Upper lobe of left lung (tissue), 6 donors: ENCODE results near the gene SMYD3. TPM values are rescaled to one million over a fixed set of nuclear protein-coding genes. Genes with fewer than 3 reads are reported as not detected.
"Not testable (repeated sequence)": the region's sequence is repeated elsewhere in the genome, so short reads cannot be mapped to it uniquely, and the experiment has no call there.

Source experiments
- ATAC-seq, 2 donors: fragments of 200-7000 bp; cut with Tn5 transposase; one replicate each; pipeline ENCODE4 v1.9.1; 2022; ENCODE audit warnings: mild to moderate bottlenecking in 2 of 2, moderate library complexity in 2 of 2; ENCODE audit not compliant: low FRiP score in 2 of 2
- DNase-seq, 2 donors: peaks; one replicate each; pipeline ENCODE4 v3.0.0-alpha.2; 2019 to 2020
- H3K27ac ChIP-seq, 4 donors: fragments of 200-600 bp; sonication (generic); one replicate each; pipeline ENCODE4 v1.5.1; 2016 to 2019
- H3K27me3 ChIP-seq, 4 donors: fragments of 200-600 bp; sonication (generic); one replicate each; pipeline ENCODE4 v1.5.1; 2017 to 2019
- H3K36me3 ChIP-seq, 4 donors: fragments of 200-600 bp; sonication (generic); one replicate each; pipeline ENCODE4 v1.5.1; 2016 to 2019
- H3K4me1 ChIP-seq, 4 donors: fragments of 200-600 bp; sonication (generic); one replicate each; pipeline ENCODE4 v1.5.1; 2018 to 2019
- H3K4me3 ChIP-seq, 4 donors: fragments of 200-600 bp; sonication (generic); one replicate each; pipeline ENCODE4 v1.5.1; 2017 to 2019; ENCODE audit warnings: mild to moderate bottlenecking in 2 of 4, moderate library complexity in 1 of 4
- H3K9me3 ChIP-seq, 4 donors: fragments of 200-600 bp; sonication (generic); one replicate each; pipeline ENCODE4 v1.5.1; 2018 to 2019
- EP300 ChIP-seq, 4 donors: sonication (generic); formaldehyde crosslinking; IDR thresholded peaks; one replicate each; pipeline ENCODE4 v1.5.1; 2017; ENCODE audit warnings: antibody characterized with exemption in 4 of 4, control low read depth in 2 of 4
- POLR2A ChIP-seq, 4 donors: fragments of 450-650 bp; IDR thresholded peaks; one replicate each; pipeline ENCODE4 v1.5.1; 2016 to 2017; ENCODE audit warnings: antibody characterized with exemption in 4 of 4, mild to moderate bottlenecking in 2 of 4
- POLR2AphosphoS5 ChIP-seq, 2 donors: sonication (generic); formaldehyde crosslinking; IDR thresholded peaks; one replicate each; pipeline ENCODE4 v1.5.1; 2017; ENCODE audit warnings: antibody characterized with exemption in 2 of 2
- WGBS, 2 donors: methylation state at CpG; one replicate each; pipeline ENCODE4 v1.1.5; 2017 to 2018; 5-methylcytosine and 5-hydroxymethylcytosine counted together
- total RNA-seq, 6 donors: library from RNA; depleted of rRNA in 4 of 6; stranded (reverse); fragments of >200 nt in 4 of 6; gene quantifications; one replicate each; pipeline versions ENCODE4 v1.1.0 to v1.2.1, GENCODE V29; 2016 to 2021
- TF ChIP-seq, protein P1 (sequence below), 6 experiments: fragments of 450-650 bp in 4 of 6; fragments of 200-600 bp in 2 of 6; sonication (generic) in 2 of 6; IDR thresholded peaks; one replicate each; pipeline ENCODE4 v1.5.1; 2016 to 2019; ENCODE audit warnings: antibody characterized with exemption in 6 of 6
- donor health status: DM: no; HTN: no; CAD: no; lungs with moderate emphysema.
- donor health status: DM: no; HTN: yes; CAD: no; lungs with severe emphysema.

SMYD3 gene
- total RNA-seq, 6 donors from 2014 or later = 22.7 to 109 (median 34.0) TPM

DNA sequence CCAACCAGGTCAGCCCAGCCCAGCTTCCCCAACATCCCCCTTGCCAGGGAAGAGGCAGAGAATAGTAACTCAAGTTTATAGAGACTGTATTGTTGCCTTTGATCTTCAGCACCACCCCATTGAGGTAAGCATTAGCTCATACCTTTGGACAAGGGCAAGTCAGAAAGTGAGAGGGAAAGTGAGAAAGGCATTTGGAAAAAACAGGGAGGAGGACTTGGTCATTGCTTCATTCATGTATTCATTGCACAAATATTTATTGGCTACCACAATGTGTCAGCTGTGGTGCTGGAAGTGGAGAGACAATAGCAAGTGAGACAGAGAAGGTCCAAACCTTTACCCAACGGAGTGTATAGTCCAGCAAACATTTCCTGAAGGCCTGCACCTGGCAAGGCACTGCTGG lies 791.1 kb downstream of the SMYD3 start:
- H3K27ac ChIP-seq = no peak overlapping the region
- H3K9me3 ChIP-seq = no peaks in the 10 kb centered on the region
- H3K27me3 ChIP-seq = no peaks in the 10 kb centered on the region
- H3K4me1 ChIP-seq = no peaks in the 10 kb centered on the region
- WGBS, 2 donors = 52 to 78% methylated on average over 1 of the region's 1 CpG
- DNase-seq (no peak), ATAC-seq (peak in 1 of 2 donors; percentile 75)
- H3K36me3 ChIP-seq = no peaks in the 10 kb centered on the region
- H3K4me3 ChIP-seq = no peak overlapping the region
- TF ChIP-seq POLR2A (IDR thresholded peaks at IDR 0.05) (no peak), POLR2AphosphoS5 (IDR thresholded peaks at IDR 0.05) (no peak), EP300 (IDR thresholded peaks at IDR 0.05) (no peak)
- TF ChIP-seq, protein P1, sequence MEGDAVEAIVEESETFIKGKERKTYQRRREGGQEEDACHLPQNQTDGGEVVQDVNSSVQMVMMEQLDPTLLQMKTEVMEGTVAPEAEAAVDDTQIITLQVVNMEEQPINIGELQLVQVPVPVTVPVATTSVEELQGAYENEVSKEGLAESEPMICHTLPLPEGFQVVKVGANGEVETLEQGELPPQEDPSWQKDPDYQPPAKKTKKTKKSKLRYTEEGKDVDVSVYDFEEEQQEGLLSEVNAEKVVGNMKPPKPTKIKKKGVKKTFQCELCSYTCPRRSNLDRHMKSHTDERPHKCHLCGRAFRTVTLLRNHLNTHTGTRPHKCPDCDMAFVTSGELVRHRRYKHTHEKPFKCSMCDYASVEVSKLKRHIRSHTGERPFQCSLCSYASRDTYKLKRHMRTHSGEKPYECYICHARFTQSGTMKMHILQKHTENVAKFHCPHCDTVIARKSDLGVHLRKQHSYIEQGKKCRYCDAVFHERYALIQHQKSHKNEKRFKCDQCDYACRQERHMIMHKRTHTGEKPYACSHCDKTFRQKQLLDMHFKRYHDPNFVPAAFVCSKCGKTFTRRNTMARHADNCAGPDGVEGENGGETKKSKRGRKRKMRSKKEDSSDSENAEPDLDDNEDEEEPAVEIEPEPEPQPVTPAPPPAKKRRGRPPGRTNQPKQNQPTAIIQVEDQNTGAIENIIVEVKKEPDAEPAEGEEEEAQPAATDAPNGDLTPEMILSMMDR (IDR thresholded peaks at IDR 0.05) = no peak

DNA sequence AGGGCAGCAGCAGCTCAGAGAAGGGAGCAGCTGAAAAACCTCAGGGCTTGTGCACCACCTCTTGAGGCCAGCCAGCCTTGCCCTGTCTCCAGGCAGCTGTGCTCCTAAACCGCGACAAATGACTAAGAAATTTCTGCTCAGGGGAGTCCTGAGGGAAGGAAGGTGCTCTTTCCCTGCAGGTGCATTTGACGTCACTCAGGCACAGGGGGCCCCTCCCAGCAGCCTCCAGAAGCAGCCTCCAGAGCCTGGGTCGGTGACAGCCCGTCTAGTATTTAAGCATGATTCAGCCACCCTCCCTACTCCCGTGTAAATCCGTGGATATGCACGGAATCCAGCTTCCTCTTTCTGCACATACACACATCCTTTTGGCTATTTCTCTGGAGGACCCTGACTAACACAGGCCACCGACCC lies 791.8 kb downstream of the SMYD3 start:
- TF ChIP-seq, protein P1 (IDR thresholded peaks at IDR 0.05) = no peak
- TF ChIP-seq EP300 (IDR thresholded peaks at IDR 0.05) (no peak), POLR2AphosphoS5 (IDR thresholded peaks at IDR 0.05) (no peak), POLR2A (IDR thresholded peaks at IDR 0.05) (no peak)
- Histone ChIP-seq H3K27ac (no peak overlapping the region), H3K4me1 (no peaks in the 10 kb centered on the region), H3K9me3 (no peaks in the 10 kb centered on the region), H3K4me3 (no peak overlapping the region), H3K27me3 (no peaks in the 10 kb centered on the region), H3K36me3 (no peaks in the 10 kb centered on the region)
- ATAC-seq = no peak
- WGBS, 2 donors = 70 to 76% methylated on average over 9 of the region's 9 CpGs
- no peak for DNase-seq

DNA sequence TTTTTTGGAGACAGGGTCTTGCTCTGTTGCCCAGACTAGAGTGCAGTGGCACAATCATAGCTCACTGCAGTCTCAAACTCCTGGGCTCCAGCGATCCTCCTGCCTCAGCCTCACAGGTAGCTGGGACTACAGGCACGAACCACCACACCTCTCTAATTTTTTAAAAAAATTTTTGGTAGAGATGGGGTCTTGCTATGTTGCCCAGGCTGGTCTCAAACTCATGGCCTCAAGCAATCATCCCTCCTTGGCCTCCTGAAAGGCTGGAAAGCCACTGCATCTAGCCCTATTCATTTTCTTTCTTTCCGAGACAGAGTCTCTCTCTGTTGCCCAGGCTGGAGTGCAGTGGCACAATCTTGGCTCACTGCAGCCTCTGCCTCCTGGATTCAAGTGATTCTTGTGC lies 793.1 kb downstream of the SMYD3 start:
- H3K27ac ChIP-seq, H3K9me3 ChIP-seq, H3K36me3 ChIP-seq, H3K4me1 ChIP-seq, H3K4me3 ChIP-seq, ATAC-seq, H3K27me3 ChIP-seq, DNase-seq: not testable (repeated sequence)
- 88 to 92% methylated on average over 3 of the region's 3 CpGs for WGBS, 2 donors

DNA sequence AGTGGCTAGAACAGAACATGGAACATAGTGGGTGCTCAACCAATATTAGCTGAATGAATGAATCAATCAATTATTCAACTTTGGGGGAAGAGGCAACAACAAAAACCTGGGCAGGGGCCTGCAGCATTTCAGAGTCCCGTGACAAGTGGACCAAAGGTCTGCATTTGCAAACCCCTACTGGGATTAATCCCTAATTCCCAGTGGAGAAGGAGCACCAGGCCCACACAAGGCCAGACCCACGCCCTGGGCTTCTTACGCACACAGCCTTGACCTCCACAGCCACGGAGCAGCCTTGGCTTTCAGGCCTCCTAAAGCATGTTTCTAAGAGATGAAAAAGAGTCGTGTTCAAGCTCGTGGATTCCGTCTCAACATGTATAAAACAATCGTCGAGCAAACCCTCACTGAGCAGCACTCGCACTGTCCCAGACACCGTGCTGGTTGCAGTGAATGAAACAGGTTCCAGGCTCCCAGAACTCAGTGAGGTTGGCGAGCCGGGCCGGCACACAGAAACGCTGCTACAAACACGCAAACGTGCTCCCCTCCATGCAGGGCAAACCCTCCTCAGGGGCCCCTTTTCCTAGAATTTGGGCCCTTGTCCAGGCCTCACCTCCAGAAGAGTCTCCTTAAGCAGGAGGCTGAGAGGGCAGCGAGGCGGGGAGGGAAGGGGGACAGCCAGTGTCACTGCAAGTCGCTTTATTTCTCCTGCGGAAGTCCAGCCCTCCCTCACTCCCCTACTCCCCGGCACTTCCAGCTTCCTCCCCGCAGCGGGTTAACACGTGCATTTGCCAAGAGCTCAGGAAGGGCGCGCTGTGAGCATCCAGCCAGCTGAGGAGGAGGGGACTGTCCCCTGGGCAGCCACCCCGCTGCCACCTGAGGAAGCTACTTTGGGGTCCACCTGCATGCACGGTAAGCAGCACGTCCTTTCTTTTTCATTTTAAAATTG lies 795.8 kb downstream of the SMYD3 start:
- ATAC-seq (no peak), DNase-seq (peak in 1 of 2 donors; percentile 22)
- Histone ChIP-seq H3K4me3 (no peak overlapping the region), H3K9me3 (no peaks in the 10 kb centered on the region), H3K4me1 (no peaks in the 10 kb centered on the region), H3K27me3 (no peaks in the 10 kb centered on the region), H3K36me3 (no peaks in the 10 kb centered on the region), H3K27ac (no peak overlapping the region)
- WGBS, 2 donors = 61 to 63% methylated on average over 28 to 30 of the region's 30 CpGs
- TF ChIP-seq POLR2A (IDR thresholded peaks at IDR 0.05) (no peak), POLR2AphosphoS5 (IDR thresholded peaks at IDR 0.05) (no peak), EP300 (IDR thresholded peaks at IDR 0.05) (no peak)
- TF ChIP-seq, protein P1 (IDR thresholded peaks at IDR 0.05) = no peak

DNA sequence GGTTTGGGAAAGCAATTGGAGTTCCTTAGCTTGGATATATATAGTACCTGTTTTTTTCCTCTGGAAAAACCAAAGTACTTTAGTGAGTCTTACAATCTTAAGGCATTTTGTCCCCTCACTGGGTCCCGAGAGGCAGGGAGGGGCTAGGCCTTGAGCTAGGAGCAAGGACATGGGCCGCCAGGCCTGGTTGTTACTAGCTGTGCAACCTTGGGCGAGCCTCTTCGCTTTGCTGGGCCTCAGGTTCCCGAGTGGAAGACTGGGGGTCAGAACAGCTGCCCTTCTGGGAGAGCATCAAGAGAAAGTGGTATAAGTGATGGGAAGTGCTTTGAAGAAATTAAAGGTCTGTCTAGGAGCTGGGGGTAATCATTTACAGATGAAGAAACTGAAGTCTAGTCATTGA lies 799.1 kb downstream of the SMYD3 start:
- H3K4me1 ChIP-seq = no peaks in the 10 kb centered on the region
- H3K4me3 ChIP-seq = no peak overlapping the region
- H3K27ac ChIP-seq = no peak overlapping the region
- ATAC-seq (no peak), DNase-seq (no peak)
- H3K36me3 ChIP-seq = no peaks in the 10 kb centered on the region
- no peaks in the 10 kb centered on the region for H3K9me3 ChIP-seq
- TF ChIP-seq EP300 (IDR thresholded peaks at IDR 0.05) (no peak), POLR2AphosphoS5 (IDR thresholded peaks at IDR 0.05) (no peak), POLR2A (IDR thresholded peaks at IDR 0.05) (no peak)
- TF ChIP-seq, protein P1 (IDR thresholded peaks at IDR 0.05) = no peak
- H3K27me3 ChIP-seq = no peaks in the 10 kb centered on the region
- WGBS, 2 donors = 90 to 95% methylated on average over 4 to 5 of the region's 5 CpGs
